A172 (cell line): ENCODE measurements around the gene GPX8. TPM values are rescaled to one million over a fixed set of nuclear protein-coding genes. Genes with fewer than 3 reads are reported as not detected.
A peak's percentile ranks its signal among the peaks of the same experiment; 100 is the strongest.

Experiments
- DNase-seq: peaks from one replicate; pipeline ENCODE4 v3.0.0-alpha.2; 2015; ENCODE audit warnings: low spot score
- total RNA-seq: library from RNA; depleted of rRNA; stranded (reverse); fragments of >200 nt; shearing (Covaris generic); gene quantifications from 2 replicates; pipeline ENCODE4 v1.2.3, GENCODE V29; 2014; rRNA removed

GPX8 gene, protein sequence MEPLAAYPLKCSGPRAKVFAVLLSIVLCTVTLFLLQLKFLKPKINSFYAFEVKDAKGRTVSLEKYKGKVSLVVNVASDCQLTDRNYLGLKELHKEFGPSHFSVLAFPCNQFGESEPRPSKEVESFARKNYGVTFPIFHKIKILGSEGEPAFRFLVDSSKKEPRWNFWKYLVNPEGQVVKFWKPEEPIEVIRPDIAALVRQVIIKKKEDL
- 112 and 132 TPM in 2 replicates for total RNA-seq

GRCh38 chr5:55159763-55160492 is at the start of gene GPX8:
Gene GPX8 (plus strand): TSS chr5:55160171. CDS start chr5:55160193, 22 bp downstream.
- DNase-seq, result peak; percentile 84

DNA sequence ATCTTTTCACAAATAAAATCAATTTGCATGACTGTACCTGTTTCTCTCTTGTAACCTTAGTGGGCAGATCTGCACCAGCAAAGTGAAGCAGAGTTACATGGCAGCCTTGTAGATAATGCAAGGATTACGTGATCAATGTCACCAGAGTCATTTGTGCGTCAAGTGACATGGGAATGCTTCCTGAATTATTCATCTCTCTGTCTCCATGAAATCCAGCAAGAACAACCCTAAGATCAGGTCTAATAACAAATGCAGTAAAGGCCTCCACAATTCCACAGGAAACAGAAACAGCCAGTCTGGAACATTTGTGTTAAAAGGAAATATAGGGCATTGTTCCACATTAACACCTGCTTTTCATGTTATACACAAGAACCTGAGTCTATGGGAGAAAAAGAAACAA is 49.8 kb upstream of the GPX8 start:
- DNase-seq, result no peak

GRCh38 chr5:55113327-55113726 is 46.6 kb upstream of the GPX8 start:
- no peak for DNase-seq

DNA sequence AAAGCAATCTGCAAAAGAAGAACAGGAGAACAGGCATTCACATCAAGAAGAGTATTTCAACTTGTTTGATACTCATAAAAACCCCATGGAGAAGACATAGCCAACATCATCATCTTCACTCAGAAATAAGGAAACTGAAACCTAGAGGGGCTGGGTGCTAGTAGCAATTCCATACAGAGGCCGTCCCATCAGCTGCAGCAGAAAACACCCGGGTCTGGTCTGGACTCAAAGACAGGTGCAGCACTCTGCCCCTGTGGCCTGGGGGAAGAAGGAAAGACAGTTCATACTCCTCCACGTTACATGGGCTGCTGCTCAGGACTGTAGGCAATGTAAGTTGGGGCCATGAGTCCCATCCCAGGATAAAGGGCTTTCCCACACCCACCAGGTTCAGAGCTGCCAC is 45.9 kb upstream of the GPX8 start:
- no peak for DNase-seq

DNA sequence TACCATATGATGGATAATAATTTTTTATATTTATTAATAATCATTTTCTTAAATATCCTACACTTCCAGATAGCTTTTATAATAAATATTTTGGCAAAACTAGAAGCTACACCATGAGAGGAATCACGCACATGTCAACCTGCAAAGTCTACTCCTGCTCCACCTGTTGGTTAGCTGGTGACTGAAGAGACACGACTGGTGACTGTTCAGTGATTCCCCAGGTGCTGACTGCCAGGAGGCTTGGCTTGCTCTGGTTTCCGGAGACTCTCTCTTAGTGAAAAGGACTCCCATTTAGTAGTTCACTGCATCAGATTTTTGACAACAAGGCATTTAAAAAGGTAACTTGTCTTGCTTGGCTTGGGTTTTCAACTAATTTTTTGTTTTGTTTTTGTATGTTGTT is 36.6 kb upstream of the GPX8 start:
- DNase-seq, result no peak

GRCh38 chr5:55134053-55134722 is 25.8 kb upstream of the GPX8 start:
- DNase-seq, result no peak

DNA sequence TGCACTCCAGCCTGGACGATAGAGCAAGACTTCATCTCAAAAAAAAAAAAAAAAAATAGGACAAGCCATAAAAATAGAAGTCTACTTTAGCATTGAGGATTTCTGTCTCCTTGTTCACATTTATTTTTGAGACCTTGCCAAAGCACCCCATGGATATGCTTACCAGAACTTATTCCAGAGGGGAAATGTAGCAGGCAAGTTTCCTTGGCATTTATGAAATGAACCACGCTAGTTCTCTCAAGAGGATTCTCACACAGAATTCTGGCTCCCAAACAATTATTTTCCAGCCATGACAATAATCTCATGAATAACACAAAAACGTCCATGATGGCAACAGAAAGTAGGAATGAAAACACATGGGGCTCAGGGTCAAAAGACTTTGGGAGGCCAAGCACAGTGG is 23.4 kb upstream of the GPX8 start:
- no peak for DNase-seq

DNA sequence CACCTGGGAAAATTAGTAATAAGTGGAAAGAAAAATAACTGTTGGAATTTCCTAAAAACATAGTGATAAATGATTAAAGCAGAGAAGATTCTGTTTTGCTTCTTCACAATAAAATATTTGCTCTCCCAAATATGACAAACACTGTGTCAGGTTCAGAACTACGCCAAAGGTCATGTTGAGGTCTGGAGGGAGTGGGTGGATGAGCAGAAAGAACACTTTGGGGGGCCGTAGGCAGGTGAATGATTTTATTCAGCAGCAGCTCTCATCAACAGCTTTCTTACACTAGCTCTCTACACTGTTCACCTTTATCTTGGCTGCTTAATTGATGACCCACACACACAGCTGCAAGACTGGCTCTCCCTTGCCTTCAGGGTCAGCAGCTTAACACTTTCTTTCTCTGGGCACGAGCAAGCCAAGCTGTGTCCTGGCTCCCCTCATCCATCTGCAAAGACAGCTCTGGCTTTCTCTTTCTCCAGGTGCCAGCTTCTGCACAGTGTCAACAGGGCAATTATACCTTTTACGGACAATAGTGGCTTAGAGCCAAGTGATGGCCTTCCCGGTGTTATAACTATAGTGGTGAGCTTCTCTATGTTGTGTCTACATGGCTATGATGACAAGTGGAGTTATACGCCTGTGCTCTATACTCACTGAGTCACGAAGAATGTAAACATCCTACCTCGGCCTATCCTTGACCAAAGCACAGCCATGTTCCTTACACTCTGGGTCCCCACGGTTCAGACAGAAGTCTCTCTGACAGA is 18.9 kb upstream of the GPX8 start:
- DNase-seq, result no peak

GRCh38 chr5:55141945-55142690 is 17.9 kb upstream of the GPX8 start:
- DNase-seq, result no peak

GRCh38 chr5:55143624-55144023 is 16.3 kb upstream of the GPX8 start:
- DNase-seq, result no peak

- peak; percentile 10 for DNase-seq
These were observed 13.9 kb upstream of the GPX8 start for GRCh38 chr5:55146080-55146479.

DNA sequence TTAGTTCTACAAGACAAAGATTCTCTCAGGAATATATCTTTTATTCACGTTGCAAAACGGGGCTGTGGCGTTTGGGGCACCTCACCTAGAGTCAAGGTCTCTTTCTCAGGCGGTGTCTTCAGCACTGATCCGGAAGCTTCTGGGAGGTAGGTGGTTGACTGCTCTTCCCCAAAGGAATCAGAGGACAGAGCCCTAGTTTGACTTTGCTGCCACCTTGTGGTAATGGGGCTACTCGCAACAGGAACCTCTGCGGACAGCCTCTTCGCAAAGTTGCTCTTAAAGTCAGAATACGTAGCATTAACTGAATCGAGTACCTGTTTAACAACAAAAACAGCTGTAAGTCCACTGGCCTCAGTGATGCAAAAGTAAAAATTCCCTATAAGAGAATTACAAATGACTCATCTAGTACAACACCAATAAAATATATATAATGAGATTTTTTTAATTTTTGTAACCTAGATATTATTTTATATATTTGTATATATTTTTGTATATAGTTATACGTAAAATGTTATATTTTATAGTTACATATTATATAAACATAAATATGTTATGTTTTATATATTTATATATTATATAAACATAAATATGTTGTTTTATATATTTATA is 13.3 kb upstream of the GPX8 start:
- peak; percentile 88 for DNase-seq

- no peak for DNase-seq
These were observed 10.6 kb upstream of the GPX8 start for GRCh38 chr5:55149308-55149795.

DNA sequence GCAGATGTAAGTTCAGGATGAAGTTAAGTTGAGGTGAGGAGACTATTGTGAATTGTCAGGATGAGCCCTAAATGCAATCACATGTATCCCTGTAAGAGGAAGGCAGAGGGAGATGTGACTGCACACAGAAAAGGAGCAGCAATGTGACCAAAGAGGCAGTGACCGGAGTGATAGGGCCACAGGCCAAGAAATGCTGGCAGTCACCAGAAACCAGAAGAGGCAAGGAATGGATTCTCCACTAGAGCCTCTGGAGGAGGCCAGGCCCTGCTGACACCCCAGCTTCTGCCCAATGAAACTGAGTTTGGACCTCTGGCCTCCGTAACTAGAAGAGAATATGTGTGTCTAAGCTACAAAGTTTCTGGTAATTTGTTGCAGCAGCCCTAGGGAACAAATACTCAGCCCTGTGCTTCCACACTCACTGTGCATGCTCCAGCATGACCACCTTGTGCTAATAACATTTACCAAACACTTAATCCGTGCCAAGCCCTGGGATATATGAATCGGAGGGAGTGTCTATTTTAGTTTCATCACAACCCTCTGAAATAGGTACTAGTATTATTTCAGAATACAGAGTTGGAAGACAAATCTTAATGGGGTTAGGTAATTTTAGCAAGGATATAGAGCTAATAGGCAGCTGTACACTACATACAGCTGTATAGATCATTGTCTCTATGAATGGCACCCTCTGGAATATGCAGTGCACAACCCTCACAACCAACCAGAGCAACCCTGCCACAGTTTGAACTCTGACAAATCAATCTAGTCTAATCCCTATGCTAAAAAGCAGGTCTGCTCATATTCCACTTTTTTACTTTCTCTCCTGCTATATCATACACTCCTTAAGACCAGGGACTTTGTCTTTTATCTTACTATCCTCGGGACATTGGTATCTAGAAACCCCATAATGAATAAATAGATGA is 7.8 kb upstream of the GPX8 start:
- DNase-seq, result peak; percentile 22

GRCh38 chr5:55154873-55155272 is 5.1 kb upstream of the GPX8 start:
- peak; percentile 83 for DNase-seq

GRCh38 chr5:55160493-55161209 is 680 bp downstream of the GPX8 start:
- peak; percentile 87 for DNase-seq

GRCh38 chr5:55162666-55163065 is 2.7 kb downstream of the GPX8 start:
- DNase-seq, result no peak

DNA sequence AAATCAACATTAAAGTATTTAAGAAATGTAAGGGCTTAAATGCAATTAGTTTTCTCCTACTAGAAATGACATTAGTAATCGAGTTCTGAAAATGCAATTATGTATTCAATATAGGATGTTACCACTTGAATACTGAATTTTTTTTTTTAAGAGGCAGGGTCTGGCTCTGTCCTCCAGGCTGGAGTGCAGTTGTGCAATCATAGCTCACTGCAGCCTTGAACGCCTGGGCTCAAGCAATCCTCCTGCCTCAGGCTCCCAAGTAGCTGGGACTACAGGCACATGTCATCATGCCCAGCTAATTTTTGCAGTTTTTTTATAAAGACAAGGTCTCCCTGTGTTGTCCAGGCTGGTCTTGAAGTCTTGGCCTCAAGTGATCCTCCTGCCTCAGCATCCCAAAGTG is 11.5 kb downstream of the GPX8 start:
- DNase-seq, result no peak
